ENCODE measurements around the gene FOXN1. TPM values are rescaled to one million over a fixed set of nuclear protein-coding genes. Genes with fewer than 3 reads are reported as not detected.

Gene FOXN1
- total RNA-seq, 1 donor from 2014 or later: not detected

DNA sequence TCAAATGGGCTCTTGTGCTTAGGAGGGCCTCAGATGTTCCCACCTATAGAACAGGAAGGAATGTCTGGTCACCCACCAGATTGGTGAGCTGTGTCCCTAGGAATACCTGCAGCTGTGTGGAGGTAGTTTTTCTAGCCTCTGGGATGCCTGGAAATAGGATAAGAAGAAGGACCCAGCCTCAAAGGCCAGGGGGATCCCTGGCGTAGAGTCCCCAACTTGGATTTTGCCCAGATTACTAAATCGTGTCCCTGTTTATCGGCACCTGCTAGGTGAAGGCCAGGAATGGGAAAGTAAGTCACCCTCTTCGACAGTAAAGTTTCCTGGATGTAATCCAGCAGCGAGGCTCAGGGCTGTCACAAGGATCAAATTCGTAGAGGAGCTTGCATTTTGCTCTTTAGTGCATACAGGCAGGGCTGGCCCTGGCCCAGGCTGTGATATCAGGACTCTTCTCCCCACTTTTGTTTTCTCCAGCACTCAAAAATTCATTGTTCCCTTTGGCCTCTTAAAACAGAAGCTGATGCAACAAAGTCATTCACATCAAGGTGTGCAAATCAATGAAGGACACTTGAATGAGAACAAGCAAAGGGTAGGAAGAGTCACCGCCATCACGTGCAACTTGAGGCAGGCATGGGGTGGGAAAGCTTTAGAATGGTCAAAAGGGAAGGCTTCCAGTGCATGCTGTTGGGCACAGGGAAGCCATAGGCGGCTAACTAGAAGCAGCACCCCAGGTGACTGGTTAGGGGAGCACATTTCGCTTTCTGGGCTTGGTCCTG, 25.2 kb upstream of the FOXN1 start:
- Histone ChIP-seq H3K9ac (ENCODE audit: low read length) (no peak overlapping the region), H2AFZ (ENCODE audit: low read depth, low read length) (no peak overlapping the region), H3K4me2 (ENCODE audit: low read length) (no peak overlapping the region), H3K27ac (ENCODE audit: low read depth, low read length) (no peak overlapping the region), H3K27me3 (ENCODE audit: insufficient read depth, low read length) (peaks cover 15% of the 10 kb centered on the region), H3K4me1 (ENCODE audit: insufficient read depth, low read length) (no peaks in the 10 kb centered on the region), H3K4me3 (ENCODE audit: insufficient read depth, low read depth, low read length) (no peak overlapping the region), H3K36me3 (ENCODE audit: insufficient read depth, low read length) (no peaks in the 10 kb centered on the region), H3K79me2 (ENCODE audit: insufficient read depth, low read length) (no peaks in the 10 kb centered on the region), H3K9me3 (ENCODE audit: insufficient read depth, low read depth, low read length) (no peaks in the 10 kb centered on the region), H4K20me1 (ENCODE audit: insufficient read depth, low read length) (no peaks in the 10 kb centered on the region)
- Mint-ChIP-seq H3K36me3 (ENCODE audit: low read depth, unreplicated experiment) (no peaks in the 10 kb centered on the region), H3K4me1 (ENCODE audit: low read depth, unreplicated experiment) (peaks cover 4% of the 10 kb centered on the region), H3K27me3 (ENCODE audit: low read depth, unreplicated experiment) (peaks cover 37% of the 10 kb centered on the region), H3K4me3 (ENCODE audit: unreplicated experiment) (no peak overlapping the region), H3K9me3 (ENCODE audit: unreplicated experiment) (peaks cover 3% of the 10 kb centered on the region), H3K27ac (ENCODE audit: unreplicated experiment) (no peak overlapping the region)
- no peak for FAIRE-seq
- DNase-seq (ENCODE audit: low read depth): no peak
- no peak for TF ChIP-seq EZH2 (IDR thresholded peaks at IDR 0.05; ENCODE audit: insufficient read depth, low read length)
- TF ChIP-seq, protein P1, sequence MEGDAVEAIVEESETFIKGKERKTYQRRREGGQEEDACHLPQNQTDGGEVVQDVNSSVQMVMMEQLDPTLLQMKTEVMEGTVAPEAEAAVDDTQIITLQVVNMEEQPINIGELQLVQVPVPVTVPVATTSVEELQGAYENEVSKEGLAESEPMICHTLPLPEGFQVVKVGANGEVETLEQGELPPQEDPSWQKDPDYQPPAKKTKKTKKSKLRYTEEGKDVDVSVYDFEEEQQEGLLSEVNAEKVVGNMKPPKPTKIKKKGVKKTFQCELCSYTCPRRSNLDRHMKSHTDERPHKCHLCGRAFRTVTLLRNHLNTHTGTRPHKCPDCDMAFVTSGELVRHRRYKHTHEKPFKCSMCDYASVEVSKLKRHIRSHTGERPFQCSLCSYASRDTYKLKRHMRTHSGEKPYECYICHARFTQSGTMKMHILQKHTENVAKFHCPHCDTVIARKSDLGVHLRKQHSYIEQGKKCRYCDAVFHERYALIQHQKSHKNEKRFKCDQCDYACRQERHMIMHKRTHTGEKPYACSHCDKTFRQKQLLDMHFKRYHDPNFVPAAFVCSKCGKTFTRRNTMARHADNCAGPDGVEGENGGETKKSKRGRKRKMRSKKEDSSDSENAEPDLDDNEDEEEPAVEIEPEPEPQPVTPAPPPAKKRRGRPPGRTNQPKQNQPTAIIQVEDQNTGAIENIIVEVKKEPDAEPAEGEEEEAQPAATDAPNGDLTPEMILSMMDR (IDR thresholded peaks at IDR 0.05; ENCODE audit: insufficient read depth, low read depth, low read length): no peak

DNA sequence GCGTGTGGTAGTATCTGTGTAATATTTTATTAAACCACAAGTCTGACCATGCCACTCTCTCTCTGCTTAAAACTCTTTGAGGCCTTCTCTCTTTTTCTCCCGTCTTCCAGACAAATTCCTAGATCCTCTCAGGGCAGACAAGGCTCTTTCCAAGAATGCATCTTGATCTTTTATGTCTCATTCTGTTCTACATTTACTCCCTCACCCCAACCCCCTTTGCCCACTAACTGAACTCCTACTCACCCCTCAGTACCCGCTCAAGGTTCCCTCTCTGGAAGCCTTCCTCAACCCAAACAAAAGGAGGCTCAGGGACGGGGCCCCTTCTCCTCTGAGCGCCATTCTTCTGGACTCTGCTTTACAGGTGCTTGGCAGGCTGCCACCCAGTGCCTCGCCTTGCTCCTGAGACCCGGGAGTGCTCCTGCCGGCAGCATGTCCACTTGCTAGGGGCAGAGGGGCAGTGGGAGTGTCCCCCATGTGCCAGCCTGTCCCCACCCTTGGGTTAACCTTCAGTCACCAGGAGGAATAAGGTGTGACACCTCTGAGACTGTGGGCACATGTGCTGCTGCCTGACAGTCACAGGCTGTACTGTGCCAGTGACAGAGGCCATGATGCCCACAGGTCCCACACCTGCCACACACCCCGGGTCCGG, 23.5 kb upstream of the FOXN1 start:
- no peaks in the 10 kb centered on the region for H3K9me3 ChIP-seq (ENCODE audit: insufficient read depth, low read depth, low read length)
- Mint-ChIP-seq H3K9me3 (ENCODE audit: unreplicated experiment) (peaks cover 3% of the 10 kb centered on the region), H3K36me3 (ENCODE audit: low read depth, unreplicated experiment) (no peaks in the 10 kb centered on the region), H3K27me3 (ENCODE audit: low read depth, unreplicated experiment) (peaks cover 45% of the 10 kb centered on the region), H3K27ac (ENCODE audit: unreplicated experiment) (no peak overlapping the region), H3K4me3 (ENCODE audit: unreplicated experiment) (no peak overlapping the region), H3K4me1 (ENCODE audit: low read depth, unreplicated experiment) (peaks cover 4% of the 10 kb centered on the region)
- H3K79me2 ChIP-seq (ENCODE audit: insufficient read depth, low read length): no peaks in the 10 kb centered on the region
- H3K36me3 ChIP-seq (ENCODE audit: insufficient read depth, low read length): no peaks in the 10 kb centered on the region
- H3K4me3 ChIP-seq (ENCODE audit: insufficient read depth, low read depth, low read length): no peak overlapping the region
- no peak for FAIRE-seq
- TF ChIP-seq, protein P1 (IDR thresholded peaks at IDR 0.05; ENCODE audit: insufficient read depth, low read depth, low read length): no peak
- no peak for TF ChIP-seq EZH2 (IDR thresholded peaks at IDR 0.05; ENCODE audit: insufficient read depth, low read length)
- H3K27me3 ChIP-seq (ENCODE audit: insufficient read depth, low read length): peaks cover 18% of the 10 kb centered on the region
- H3K27ac ChIP-seq (ENCODE audit: low read depth, low read length): no peak overlapping the region
- no peak overlapping the region for H3K9ac ChIP-seq (ENCODE audit: low read length)
- no peak overlapping the region for H3K4me2 ChIP-seq (ENCODE audit: low read length)
- DNase-seq (ENCODE audit: low read depth): no peak
- no peak overlapping the region for H2AFZ ChIP-seq (ENCODE audit: low read depth, low read length)
- no peaks in the 10 kb centered on the region for H4K20me1 ChIP-seq (ENCODE audit: insufficient read depth, low read length)
- H3K4me1 ChIP-seq (ENCODE audit: insufficient read depth, low read length): no peaks in the 10 kb centered on the region

DNA sequence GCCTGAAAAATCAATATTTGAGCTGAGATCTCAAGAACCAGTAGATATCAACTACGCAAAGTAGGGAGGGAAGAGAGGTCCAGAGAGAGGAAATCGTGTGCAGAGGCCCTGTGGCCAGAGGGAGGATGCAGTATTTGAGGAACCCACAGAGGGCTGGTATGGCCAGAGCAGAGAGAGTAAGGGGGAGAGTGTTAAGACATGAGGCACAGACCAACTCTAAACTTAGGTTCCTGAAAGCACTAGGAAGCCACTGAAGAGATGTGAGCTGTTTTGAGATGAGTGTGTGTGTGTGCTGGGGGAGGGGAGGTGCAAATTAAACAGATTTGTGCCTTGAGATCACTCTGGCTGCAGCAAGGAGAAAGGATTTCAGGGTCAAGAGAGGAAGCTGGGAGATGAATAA, 21.9 kb upstream of the FOXN1 start:
- DNase-seq (ENCODE audit: low read depth) (no peak), FAIRE-seq (no peak)
- Histone ChIP-seq H3K36me3 (ENCODE audit: insufficient read depth, low read length) (no peaks in the 10 kb centered on the region), H3K27ac (ENCODE audit: low read depth, low read length) (no peak overlapping the region), H3K9ac (ENCODE audit: low read length) (no peak overlapping the region), H3K4me1 (ENCODE audit: insufficient read depth, low read length) (no peaks in the 10 kb centered on the region), H3K4me3 (ENCODE audit: insufficient read depth, low read depth, low read length) (no peak overlapping the region), H3K27me3 (ENCODE audit: insufficient read depth, low read length) (peaks cover 22% of the 10 kb centered on the region), H3K9me3 (ENCODE audit: insufficient read depth, low read depth, low read length) (no peaks in the 10 kb centered on the region), H3K79me2 (ENCODE audit: insufficient read depth, low read length) (no peaks in the 10 kb centered on the region), H4K20me1 (ENCODE audit: insufficient read depth, low read length) (no peaks in the 10 kb centered on the region), H2AFZ (ENCODE audit: low read depth, low read length) (no peak overlapping the region), H3K4me2 (ENCODE audit: low read length) (no peak overlapping the region)
- Mint-ChIP-seq H3K9me3 (ENCODE audit: unreplicated experiment) (peaks cover 3% of the 10 kb centered on the region), H3K27me3 (ENCODE audit: low read depth, unreplicated experiment) (peaks cover 50% of the 10 kb centered on the region), H3K27ac (ENCODE audit: unreplicated experiment) (no peak overlapping the region), H3K4me3 (ENCODE audit: unreplicated experiment) (no peak overlapping the region), H3K36me3 (ENCODE audit: low read depth, unreplicated experiment) (no peaks in the 10 kb centered on the region), H3K4me1 (ENCODE audit: low read depth, unreplicated experiment) (peaks cover 4% of the 10 kb centered on the region)
- TF ChIP-seq EZH2 (IDR thresholded peaks at IDR 0.05; ENCODE audit: insufficient read depth, low read length): no peak

Data from astrocyte (in vitro differentiated cells and primary cell).